Measurements from ENCODE around the gene NDFIP1.
A peak's percentile ranks its signal among the peaks of the same experiment; 100 is the strongest.

NDFIP1 gene

DNA sequence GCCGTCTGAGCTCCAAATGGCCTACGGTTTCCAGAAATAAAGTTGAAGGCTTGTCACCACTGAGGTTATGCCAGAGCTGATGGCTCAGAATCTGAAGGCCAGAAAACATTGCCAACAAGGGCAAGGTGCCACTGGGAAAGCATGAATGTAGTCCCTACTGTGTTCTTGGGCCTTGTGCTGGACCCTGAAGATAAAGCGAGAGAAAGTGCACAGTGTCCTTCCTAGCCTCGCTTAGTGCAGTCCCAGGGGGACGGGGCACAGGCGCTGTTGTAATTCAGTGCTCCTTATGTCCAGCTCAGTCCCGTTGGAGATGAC is 84.5 kb downstream of the NDFIP1 start:
- no peak for DNase-seq (ENCODE audit: low read depth in 2 of 2)
- no peak overlapping the region for H3K4me3 ChIP-seq (replicated peaks in 1 of 2; ENCODE audit: low read depth in 2 of 2, low read length in 2 of 2)
- TF ChIP-seq, protein P1, sequence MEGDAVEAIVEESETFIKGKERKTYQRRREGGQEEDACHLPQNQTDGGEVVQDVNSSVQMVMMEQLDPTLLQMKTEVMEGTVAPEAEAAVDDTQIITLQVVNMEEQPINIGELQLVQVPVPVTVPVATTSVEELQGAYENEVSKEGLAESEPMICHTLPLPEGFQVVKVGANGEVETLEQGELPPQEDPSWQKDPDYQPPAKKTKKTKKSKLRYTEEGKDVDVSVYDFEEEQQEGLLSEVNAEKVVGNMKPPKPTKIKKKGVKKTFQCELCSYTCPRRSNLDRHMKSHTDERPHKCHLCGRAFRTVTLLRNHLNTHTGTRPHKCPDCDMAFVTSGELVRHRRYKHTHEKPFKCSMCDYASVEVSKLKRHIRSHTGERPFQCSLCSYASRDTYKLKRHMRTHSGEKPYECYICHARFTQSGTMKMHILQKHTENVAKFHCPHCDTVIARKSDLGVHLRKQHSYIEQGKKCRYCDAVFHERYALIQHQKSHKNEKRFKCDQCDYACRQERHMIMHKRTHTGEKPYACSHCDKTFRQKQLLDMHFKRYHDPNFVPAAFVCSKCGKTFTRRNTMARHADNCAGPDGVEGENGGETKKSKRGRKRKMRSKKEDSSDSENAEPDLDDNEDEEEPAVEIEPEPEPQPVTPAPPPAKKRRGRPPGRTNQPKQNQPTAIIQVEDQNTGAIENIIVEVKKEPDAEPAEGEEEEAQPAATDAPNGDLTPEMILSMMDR (IDR thresholded peaks at IDR 0.05; ENCODE audit: low read depth, low read length), result no peak

DNA sequence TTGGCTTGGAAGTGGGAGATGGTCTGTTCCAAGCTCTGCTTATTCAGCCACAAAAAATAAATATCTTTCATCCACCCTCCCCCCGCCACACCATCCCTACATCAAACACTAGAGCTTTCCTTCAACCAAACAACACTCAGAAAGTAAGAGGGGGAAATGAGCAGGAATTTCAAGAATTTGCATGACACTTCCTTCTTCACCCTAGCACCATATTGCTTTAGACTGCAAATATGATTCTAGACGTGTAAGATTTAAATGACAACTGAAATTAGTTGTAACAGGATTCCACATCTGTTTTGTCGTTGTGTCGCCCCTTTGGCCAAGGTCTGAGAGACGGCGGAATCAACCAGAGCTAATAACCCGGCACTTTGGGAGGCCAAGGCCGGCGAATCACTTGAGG is 88.5 kb downstream of the NDFIP1 start:
- H3K4me3 ChIP-seq (replicated peaks in 1 of 2; ENCODE audit: low read depth in 2 of 2, low read length in 2 of 2), result no peak overlapping the region
- TF ChIP-seq, protein P1 (IDR thresholded peaks at IDR 0.05; ENCODE audit: low read depth, low read length), result no peak
- peak; percentile 19 to 32 for DNase-seq (ENCODE audit: low read depth in 2 of 2)

DNA sequence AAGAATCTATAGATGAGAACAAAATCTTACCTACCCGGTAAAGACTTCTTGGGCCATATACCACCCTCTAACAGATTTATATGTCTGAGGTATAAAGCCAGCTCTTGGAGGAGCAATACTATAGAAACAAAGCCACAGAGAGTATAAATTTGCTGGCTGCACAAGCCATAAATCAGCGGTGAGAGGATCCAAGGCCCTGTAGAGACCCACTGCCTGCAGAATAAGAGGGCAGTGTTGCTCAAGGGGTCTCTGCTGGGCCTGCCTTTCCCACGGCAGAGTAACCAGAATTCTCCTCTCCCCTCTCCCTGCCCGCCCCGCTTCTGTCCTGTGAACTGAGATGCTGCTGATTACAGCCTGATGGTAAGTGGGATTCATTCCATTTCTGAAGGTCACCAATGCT is 89.2 kb downstream of the NDFIP1 start:
- TF ChIP-seq, protein P1 (IDR thresholded peaks at IDR 0.05; ENCODE audit: low read depth, low read length), result no peak
- H3K4me3 ChIP-seq (replicated peaks in 1 of 2; ENCODE audit: low read depth in 2 of 2, low read length in 2 of 2), result no peak overlapping the region
- DNase-seq (ENCODE audit: low read depth in 2 of 2), result no peak

DNA sequence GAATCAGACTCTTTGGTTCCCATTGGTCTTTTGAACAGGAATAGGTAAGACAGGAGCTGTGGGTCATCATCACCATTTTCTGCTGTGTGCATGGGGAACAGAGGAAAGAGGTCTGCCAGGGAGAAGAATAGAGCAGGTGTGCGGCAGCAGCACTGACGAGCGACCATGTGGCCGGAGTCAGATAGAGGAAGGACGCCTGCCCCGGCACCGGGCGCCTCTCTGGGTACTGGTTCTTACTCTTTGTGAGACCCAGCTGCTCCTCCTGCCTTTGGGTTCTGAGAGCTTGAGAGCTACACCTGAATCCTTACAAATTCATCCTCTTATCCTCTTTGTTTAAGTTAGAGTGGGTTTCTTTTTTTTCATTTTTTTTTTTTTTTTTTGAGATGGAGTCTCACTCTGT is 90.8 kb downstream of the NDFIP1 start:
- no peak for DNase-seq (ENCODE audit: low read depth in 2 of 2)
- TF ChIP-seq, protein P1 (IDR thresholded peaks at IDR 0.05; ENCODE audit: low read depth, low read length), result no peak
- no peak overlapping the region for H3K4me3 ChIP-seq (replicated peaks in 1 of 2; ENCODE audit: low read depth in 2 of 2, low read length in 2 of 2)

DNA sequence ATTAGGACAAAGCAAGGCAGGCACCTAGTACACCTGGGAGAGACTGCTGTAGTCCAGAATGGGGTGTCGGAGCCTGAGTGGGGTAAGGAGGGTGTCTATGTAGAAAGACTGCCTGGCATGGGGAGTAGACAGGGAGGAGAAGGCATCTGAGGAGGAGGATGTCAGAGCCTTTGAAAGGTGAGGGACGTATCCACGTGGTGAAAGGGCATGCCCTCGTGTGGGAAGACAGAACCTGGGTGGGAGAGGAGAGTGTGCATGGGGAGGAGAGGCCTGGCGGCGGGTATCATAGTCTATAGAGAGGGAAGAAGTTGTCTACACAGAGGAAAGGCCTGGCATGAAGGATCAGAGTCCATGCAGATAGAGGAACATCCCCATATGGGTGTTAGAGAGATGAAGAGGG is 91.8 kb downstream of the NDFIP1 start:
- H3K4me3 ChIP-seq (replicated peaks in 1 of 2; ENCODE audit: low read depth in 2 of 2, low read length in 2 of 2), result no peak overlapping the region
- TF ChIP-seq, protein P1 (IDR thresholded peaks at IDR 0.05; ENCODE audit: low read depth, low read length), result no peak
- DNase-seq (ENCODE audit: low read depth in 2 of 2), result no peak

DNA sequence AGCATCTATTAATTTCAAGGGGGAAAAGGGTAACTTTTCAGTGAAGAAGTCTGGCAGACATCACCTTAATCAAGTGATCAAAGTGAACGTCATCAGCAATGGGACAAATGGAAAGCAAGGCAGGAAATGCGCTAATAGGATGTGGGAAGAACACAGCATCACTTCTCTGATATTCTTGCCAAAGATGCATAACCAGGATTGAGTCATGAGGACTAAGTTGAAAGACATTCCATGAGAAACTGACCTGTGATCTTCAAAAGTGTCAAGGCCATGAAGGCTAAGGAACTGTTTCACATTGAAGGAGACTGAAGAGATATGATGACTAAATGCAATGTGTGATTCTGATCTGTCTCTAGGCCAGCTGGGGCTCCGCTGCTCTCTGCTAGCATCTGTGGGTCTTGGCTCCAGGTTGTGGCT is 92.9 kb downstream of the NDFIP1 start:
- peak; percentile 88 to 99 for DNase-seq (ENCODE audit: low read depth in 2 of 2)
- H3K4me3 ChIP-seq (replicated peaks in 1 of 2; ENCODE audit: low read depth in 2 of 2, low read length in 2 of 2), result no peak overlapping the region

GRCh38 chr5:142202282-142202681 is 93.7 kb downstream of the NDFIP1 start:
- H3K4me3 ChIP-seq (replicated peaks in 1 of 2; ENCODE audit: low read depth in 2 of 2, low read length in 2 of 2), result no peak overlapping the region
- peak; percentile 34 to 91 for DNase-seq (ENCODE audit: low read depth in 2 of 2)
- TF ChIP-seq, protein P1 (IDR thresholded peaks at IDR 0.05; ENCODE audit: low read depth, low read length), result no peak

More for the DNA sequence above, 92.9 kb downstream of the NDFIP1 start:
- TF ChIP-seq, protein P1 (IDR thresholded peaks at IDR 0.05; ENCODE audit: low read depth, low read length), result no peak
